Left lung (tissue), 10 donors: ENCODE measurements around the gene TSHZ2. TPM values are rescaled to one million over a fixed set of nuclear protein-coding genes. Genes with fewer than 3 reads are reported as not detected.
"Not testable (repeated sequence)": the region's sequence is repeated elsewhere in the genome, so short reads cannot be mapped to it uniquely, and the experiment has no call there.

Experiments used
- ATAC-seq: fragments of 200-7000 bp; cut with Tn5 transposase; one replicate; pipeline ENCODE4 v1.9.1; 2020; ENCODE audit warnings: moderate library complexity
- DNase-seq, 4 donors: peaks; one replicate each; pipeline ENCODE4 v3.0.0-alpha.2; 2013 to 2020
- H3K27ac ChIP-seq, 2 donors: fragments of 200-600 bp; sonication (generic) in 1 of 2; one replicate each; pipeline versions ENCODE4 v1.5.0 to v1.8.0; 2020 to 2021
- H3K27me3 ChIP-seq, 2 donors: fragments of 200-600 bp; sonication (generic) in 1 of 2; one replicate each; pipeline versions ENCODE4 v1.5.0 to v1.8.0; 2020 to 2021
- H3K36me3 ChIP-seq, 2 donors: fragments of 200-600 bp; sonication (generic) in 1 of 2; one replicate each; pipeline versions ENCODE4 v1.5.0 to v1.8.0; 2020 to 2021
- H3K4me1 ChIP-seq, 2 donors: fragments of 200-600 bp; one replicate each; pipeline ENCODE4 v1.8.0; 2021
- H3K4me3 ChIP-seq, 2 donors: fragments of 200-600 bp; sonication (generic) in 1 of 2; one replicate each; pipeline versions ENCODE4 v1.5.0 to v1.8.0; 2020 to 2021; ENCODE audit warnings: mild to moderate bottlenecking in 1 of 2
- H3K9me3 ChIP-seq, 2 donors: fragments of 200-600 bp; sonication (generic) in 1 of 2; one replicate each; pipeline versions ENCODE4 v1.5.0 to v1.8.0; 2020 to 2021
- CTCF ChIP-seq, 2 donors: fragments of 200-600 bp; sonication (generic) in 1 of 2; IDR thresholded peaks; one replicate each; pipeline versions ENCODE4 v1.5.0 to v1.8.0; 2021; ENCODE audit warnings: antibody characterized with exemption in 2 of 2
- intact Hi-C, 2 donors: fragments of 100-400 bp; cut with DNase I; formaldehyde crosslinking; loops; one replicate each; pipeline versions ENCODE4 v1.11.2 to v1.14.2; 2022
- polyA plus RNA-seq, 6 donors: library from polyadenylated mRNA; unstranded; fragments of 120-200 nt; gene quantifications; one replicate each; pipeline ENCODE4 v1.2.1, GENCODE V29; 2013; ENCODE audit not compliant: insufficient read length in 6 of 6
- total RNA-seq, 2 donors: library from RNA; stranded (reverse); fragmentation: NEBNext Ultra II Directional; extraction: Animal tissue kit (Norgen Biotek cat#: 25700); gene quantifications; one replicate each; pipeline ENCODE4 v1.2.1, GENCODE V29; 2021
- donor health status: DM: no; HTN: yes; CAD: no.
- donor health status: DM: no; HTN: no; CAD: no.

The TSHZ2 gene
- total and polyA plus RNA-seq, 8 donors, result 7.6 to 20.7 (median 13.9) TPM

DNA sequence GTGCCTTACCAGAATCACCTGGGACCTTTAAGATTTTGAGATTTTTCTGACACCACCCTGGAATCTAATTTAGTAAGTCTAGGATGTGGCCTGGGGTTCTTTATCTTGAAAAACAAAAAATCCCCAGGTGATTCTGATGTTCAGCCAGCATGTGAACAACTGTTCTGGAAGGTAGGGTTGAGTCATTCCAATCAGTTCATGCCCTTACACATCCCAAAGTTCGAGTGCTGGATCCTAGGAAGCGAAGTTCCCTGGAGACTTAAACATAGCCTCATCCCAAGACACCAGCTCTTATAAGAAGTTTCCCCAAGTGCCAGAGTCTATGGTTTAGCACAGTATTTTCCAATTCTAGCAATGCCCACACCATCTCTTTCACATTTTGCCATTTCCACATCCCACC, 6.3 kb upstream of the TSHZ2 start:
- Histone ChIP-seq H3K27me3 (peaks cover 0 to 9% of the 10 kb centered on the region in 2 donors), H3K36me3 (no peaks in the 10 kb centered on the region), H3K4me1 (no peaks in the 10 kb centered on the region), H3K9me3 (no peaks in the 10 kb centered on the region), H3K4me3 (no peak overlapping the region), H3K27ac (no peak overlapping the region)
- no peak for TF ChIP-seq CTCF (IDR thresholded peaks at IDR 0.05)
- ATAC-seq, result no peak
- intact Hi-C loops, result no loop called here
- DNase-seq, result no peak

- H3K27ac ChIP-seq, H3K36me3 ChIP-seq, DNase-seq, intact Hi-C loops, ATAC-seq, H3K4me3 ChIP-seq, H3K4me1 ChIP-seq, H3K9me3 ChIP-seq: not testable (repeated sequence)
- peaks cover 0 to 16% of the 10 kb centered on the region in 2 donors for H3K27me3 ChIP-seq
These were observed 5.6 kb upstream of the TSHZ2 start for GRCh38 chr20:52966543-52966942.

DNA sequence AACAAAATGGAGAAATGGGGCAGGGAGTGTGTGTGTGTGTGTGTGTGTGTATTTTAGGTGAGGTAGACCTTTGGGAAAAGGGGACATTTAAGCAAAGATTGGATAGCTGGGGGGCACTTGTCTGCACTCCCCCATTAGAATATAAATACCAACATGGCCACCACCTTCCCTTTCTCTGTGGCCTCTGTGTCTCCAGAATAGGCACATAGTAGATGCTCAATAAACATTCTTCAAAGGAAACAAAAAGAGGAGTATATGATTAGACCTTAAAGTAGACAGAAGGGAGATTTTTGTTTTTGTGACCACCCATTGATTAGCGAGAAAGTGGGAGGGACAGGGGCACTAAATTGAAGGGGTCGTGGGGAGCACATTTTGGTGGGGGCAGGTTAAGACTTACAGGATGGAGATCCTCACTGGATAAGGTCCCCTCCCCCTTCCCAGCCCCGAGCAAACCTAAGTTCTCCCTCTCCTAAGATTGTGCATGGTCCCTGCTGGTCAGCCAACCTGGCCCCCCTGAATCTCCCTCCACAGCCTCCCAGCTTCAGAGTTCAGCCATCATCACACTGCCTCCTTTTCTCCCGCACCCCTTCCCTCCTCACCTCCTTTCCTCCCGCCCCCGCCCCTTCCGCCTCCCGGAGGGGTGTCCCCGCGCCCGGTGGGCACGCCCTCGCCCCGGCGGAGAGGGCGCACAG, 514 bp upstream of the TSHZ2 start:
- TF ChIP-seq CTCF (IDR thresholded peaks at IDR 0.05), result no peak
- ATAC-seq, result no peak
- Histone ChIP-seq H3K36me3 (no peaks in the 10 kb centered on the region), H3K4me1 (no peaks in the 10 kb centered on the region), H3K4me3 (peak overlapping the region; percentile 9 to 34), H3K27me3 (peaks cover 0 to 59% of the 10 kb centered on the region in 2 donors), H3K27ac (peak overlapping the region in 1 of 2 donors; percentile 7), H3K9me3 (no peaks in the 10 kb centered on the region)
- intact Hi-C loops, result no loop called here
- DNase-seq, result no peak

GRCh38 chr20:52972965-52973819, 1.0 kb downstream of the TSHZ2 start:
- ATAC-seq (peak; percentile 41), DNase-seq (peak in 3 of 4 donors; percentile 32 to 62 (median 49))
- H3K27ac ChIP-seq, result peak overlapping the region; percentile 18 to 61
- peak overlapping the region; percentile 29 to 34 for H3K4me3 ChIP-seq
- intact Hi-C loops, result no loop called here
- no peak for TF ChIP-seq CTCF (IDR thresholded peaks at IDR 0.05)
- no peaks in the 10 kb centered on the region for H3K36me3 ChIP-seq
- no peaks in the 10 kb centered on the region for H3K4me1 ChIP-seq
- H3K27me3 ChIP-seq, result peaks cover 0 to 70% of the 10 kb centered on the region in 2 donors
- no peaks in the 10 kb centered on the region for H3K9me3 ChIP-seq

DNA sequence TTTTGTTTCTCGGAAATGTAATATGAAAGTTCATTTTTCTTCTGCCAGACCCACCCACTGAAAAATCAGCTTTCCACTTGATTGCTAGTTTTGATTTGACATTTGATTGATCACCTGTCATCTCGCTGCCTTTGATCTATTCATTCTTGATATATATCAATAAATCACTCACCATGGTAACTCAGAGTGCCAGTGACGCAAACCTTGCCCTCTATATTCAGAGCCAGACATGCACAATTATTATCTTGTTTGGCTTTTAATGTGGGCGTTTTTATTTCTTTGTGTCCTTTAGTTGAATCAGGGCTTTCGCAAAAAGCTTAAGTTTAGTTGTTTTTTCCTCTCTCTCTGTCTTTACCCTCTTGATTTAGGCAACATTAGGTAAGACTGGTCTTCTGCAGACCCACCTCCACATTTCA, 2.0 kb downstream of the TSHZ2 start:
- peaks cover 0 to 70% of the 10 kb centered on the region in 2 donors for H3K27me3 ChIP-seq
- no peaks in the 10 kb centered on the region for H3K9me3 ChIP-seq
- ATAC-seq (no peak), DNase-seq (no peak)
- no peaks in the 10 kb centered on the region for H3K4me1 ChIP-seq
- intact Hi-C loops, result no loop called here
- H3K4me3 ChIP-seq, result peak overlapping the region in 1 of 2 donors; percentile 34
- no peak for TF ChIP-seq CTCF (IDR thresholded peaks at IDR 0.05)
- H3K27ac ChIP-seq, result peak overlapping the region in 1 of 2 donors; percentile 61
- H3K36me3 ChIP-seq, result no peaks in the 10 kb centered on the region
